ENCODE results near the gene ARAP1.

GRCh38 chr11:72710278-72710677 lies 41.9 kb downstream of the ARAP1 start:
- TF ChIP-seq EZH2phosphoT487 (IDR thresholded peaks at IDR 0.05; ENCODE audit: borderline replicate concordance, low read length), result no peak
- no peak for TF ChIP-seq EZH2 (IDR thresholded peaks at IDR 0.05; ENCODE audit: low read length, unreplicated experiment)
- no peak for TF ChIP-seq CTCF (conservative IDR thresholded peaks at IDR 0.05; ENCODE audit: low read depth, low read length)

Data from PC-3 (cell line).